ENCODE results near the gene ADPRHL1.

ADPRHL1 gene

GRCh38 chr13:113432506-113433270, 20.6 kb downstream of the ADPRHL1 start:
- no peak for DNase-seq (ENCODE audit: low spot score)

GRCh38 chr13:113431171-113431570, 22.1 kb downstream of the ADPRHL1 start:
- no peak for DNase-seq (ENCODE audit: low spot score)

GRCh38 chr13:113430378-113431110, 22.7 kb downstream of the ADPRHL1 start:
- DNase-seq (ENCODE audit: low spot score) = no peak

GRCh38 chr13:113429608-113429985, 23.7 kb downstream of the ADPRHL1 start:
- DNase-seq (ENCODE audit: low spot score) = no peak

- no peak for DNase-seq (ENCODE audit: low spot score)
These were observed 24.2 kb downstream of the ADPRHL1 start for GRCh38 chr13:113428871-113429607.

- DNase-seq (ENCODE audit: low spot score) = no peak
These were observed 24.8 kb downstream of the ADPRHL1 start for GRCh38 chr13:113428469-113428865.

GRCh38 chr13:113427562-113428468, 25.5 kb downstream of the ADPRHL1 start:
- DNase-seq (ENCODE audit: low spot score) = peak; percentile 43

- no peak for DNase-seq (ENCODE audit: low spot score)
These were observed 26.7 kb downstream of the ADPRHL1 start for GRCh38 chr13:113426591-113426986.

- no peak for DNase-seq (ENCODE audit: low spot score)
These were observed 27.2 kb downstream of the ADPRHL1 start for GRCh38 chr13:113425941-113426590.

GRCh38 chr13:113423520-113424163, 29.6 kb downstream of the ADPRHL1 start:
- DNase-seq (ENCODE audit: low spot score) = no peak

GRCh38 chr13:113422807-113423519, 30.3 kb downstream of the ADPRHL1 start:
- DNase-seq (ENCODE audit: low spot score) = no peak

- peak; percentile 74 for DNase-seq (ENCODE audit: low spot score)
These were observed 31.5 kb downstream of the ADPRHL1 start for GRCh38 chr13:113421673-113422270.

GRCh38 chr13:113420833-113421600, 32.3 kb downstream of the ADPRHL1 start:
- DNase-seq (ENCODE audit: low spot score) = peak; percentile 55

- no peak for DNase-seq (ENCODE audit: low spot score)
These were observed 33.1 kb downstream of the ADPRHL1 start for GRCh38 chr13:113420232-113420631.

- no peak for DNase-seq (ENCODE audit: low spot score)
These were observed 33.6 kb downstream of the ADPRHL1 start for GRCh38 chr13:113419531-113420193.

- no peak for DNase-seq (ENCODE audit: low spot score)
These were observed 34.6 kb downstream of the ADPRHL1 start for GRCh38 chr13:113418722-113419049.

GRCh38 chr13:113417836-113418721, 35.2 kb downstream of the ADPRHL1 start:
- DNase-seq (ENCODE audit: low spot score) = no peak

Data from GM03348 (cell line).